Measurements from ENCODE around the gene VAPB.

GRCh38 chr20:58428364-58428763 lies 39.3 kb downstream of the VAPB start:
- TF ChIP-seq, protein P1, sequence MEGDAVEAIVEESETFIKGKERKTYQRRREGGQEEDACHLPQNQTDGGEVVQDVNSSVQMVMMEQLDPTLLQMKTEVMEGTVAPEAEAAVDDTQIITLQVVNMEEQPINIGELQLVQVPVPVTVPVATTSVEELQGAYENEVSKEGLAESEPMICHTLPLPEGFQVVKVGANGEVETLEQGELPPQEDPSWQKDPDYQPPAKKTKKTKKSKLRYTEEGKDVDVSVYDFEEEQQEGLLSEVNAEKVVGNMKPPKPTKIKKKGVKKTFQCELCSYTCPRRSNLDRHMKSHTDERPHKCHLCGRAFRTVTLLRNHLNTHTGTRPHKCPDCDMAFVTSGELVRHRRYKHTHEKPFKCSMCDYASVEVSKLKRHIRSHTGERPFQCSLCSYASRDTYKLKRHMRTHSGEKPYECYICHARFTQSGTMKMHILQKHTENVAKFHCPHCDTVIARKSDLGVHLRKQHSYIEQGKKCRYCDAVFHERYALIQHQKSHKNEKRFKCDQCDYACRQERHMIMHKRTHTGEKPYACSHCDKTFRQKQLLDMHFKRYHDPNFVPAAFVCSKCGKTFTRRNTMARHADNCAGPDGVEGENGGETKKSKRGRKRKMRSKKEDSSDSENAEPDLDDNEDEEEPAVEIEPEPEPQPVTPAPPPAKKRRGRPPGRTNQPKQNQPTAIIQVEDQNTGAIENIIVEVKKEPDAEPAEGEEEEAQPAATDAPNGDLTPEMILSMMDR (conservative IDR thresholded peaks at IDR 0.05) = no peak
- no peak for TF ChIP-seq ZFX (IDR thresholded peaks at IDR 0.05)

Data from C4-2B (cell line).